Adrenal gland (tissue), 12 donors: ENCODE results near the gene GALK1. TPM values are rescaled to one million over a fixed set of nuclear protein-coding genes. Genes with fewer than 3 reads are reported as not detected.

Experiments used
- DNase-seq, 7 donors: peaks; one replicate each; pipeline ENCODE4 v3.0.0-alpha.2; 2019 to 2020
- H3K27ac ChIP-seq, 5 donors: fragments of 200-600 bp; sonication (generic) in 4 of 5; 1 replicate in 3 of 5; 2 replicates in 2 of 5; pipeline versions ENCODE4 v1.5.1 to v1.8.0; 2016 to 2020; ENCODE audit warnings: mild to moderate bottlenecking in 1 of 5
- H3K27me3 ChIP-seq: fragments of 200-600 bp; 2 replicates; pipeline ENCODE4 v1.8.0; 2021
- H3K36me3 ChIP-seq, 2 donors: fragments of 200-600 bp; replicated peaks in 1 of 2; 1 replicate in 1 of 2; 2 replicates in 1 of 2; pipeline versions ENCODE4 v1.5.1 to v1.8.0; 2018 to 2022
- H3K4me1 ChIP-seq, 2 donors: fragments of 200-600 bp; replicated peaks in 1 of 2; 1 replicate in 1 of 2; 2 replicates in 1 of 2; pipeline versions ENCODE4 v1.5.1 to v1.8.0; 2018 to 2021
- H3K4me3 ChIP-seq, 4 donors: fragments of 200-600 bp; sonication (generic) in 3 of 4; one replicate each; pipeline ENCODE4 v1.5.1; 2016 to 2018
- H3K9me3 ChIP-seq, 3 donors: fragments of 200-600 bp; sonication (generic) in 1 of 3; replicated peaks in 1 of 3; 1 replicate in 2 of 3; 2 replicates in 1 of 3; pipeline versions ENCODE4 v1.5.1 to v1.8.0; 2016 to 2021
- POLR2A ChIP-seq, 2 donors: fragments of 450-650 bp; IDR thresholded peaks; one replicate each; pipeline ENCODE4 v1.6.1; 2017; ENCODE audit warnings: antibody characterized with exemption in 2 of 2, mild to moderate bottlenecking in 2 of 2, moderate library complexity in 1 of 2
- WGBS, 4 donors: extraction: QIAGEN DNeasy Blood & Tissue Kit in 2 of 4; methylation state at CpG; one replicate each; pipeline versions ENCODE4 v1.1.5 to v1.1.7; 2013 to 2017; 5-methylcytosine and 5-hydroxymethylcytosine counted together
- intact Hi-C, 2 donors: fragments of 100-400 bp; cut with DNase I; formaldehyde crosslinking; loops; one replicate each; pipeline versions ENCODE4 v1.14.1 to v1.15.0; 2022 to 2023
- polyA plus RNA-seq, 3 donors: library from polyadenylated mRNA; stranded (reverse); fragments of 200-250 nt in 2 of 3; fragments of 350-450 nt in 1 of 3; fragmentation: Illumina TruSeq in 1 of 3; extraction: RNeasy Lipid Tissue Mini Kit (QIAGEN cat#74804) in 1 of 3; gene quantifications; one replicate each; pipeline ENCODE4 v1.2.3, GENCODE V29; 2013 to 2014
- total RNA-seq, 9 donors: library from RNA; depleted of rRNA in 4 of 9; stranded (reverse); fragments of >200 nt in 4 of 9; fragments of 120-200 nt in 1 of 9; fragmentation: NEBNext Ultra II Directional in 1 of 9; extraction: Animal tissue kit (Norgen Biotek cat#: 25700) in 1 of 9; gene quantifications; one replicate each; pipeline versions ENCODE4 v1.1.0 to v1.2.4, GENCODE V29; 2013 to 2023
- TF ChIP-seq, protein P1 (sequence below), 6 experiments: fragments of 450-650 bp in 4 of 6; fragments of 200-600 bp in 2 of 6; sonication (generic) in 1 of 6; IDR thresholded peaks; 1 replicate in 5 of 6; 2 replicates in 1 of 6; pipeline versions ENCODE4 v1.5.1 to v1.8.0; 2016 to 2021; ENCODE audit warnings: antibody characterized with exemption in 6 of 6, mild to moderate bottlenecking in 2 of 6, moderate library complexity in 1 of 6
- donor health status: healthy with polysubstance abuse.
- donor health status: Bipolar disorder and iron deficiency.
- donor health status: DM: yes; HTN: yes; CAD: no.
- donor health status: DM: no; HTN: no; CAD: no.
- donor health status: DM: no; HTN: no; CAD: no.
- donor health status: DM: yes; HTN: yes; CAD: no.

The GALK1 gene
- total and polyA plus RNA-seq, 12 donors, result 1.4 to 47.3 (median 25.3) TPM

DNA sequence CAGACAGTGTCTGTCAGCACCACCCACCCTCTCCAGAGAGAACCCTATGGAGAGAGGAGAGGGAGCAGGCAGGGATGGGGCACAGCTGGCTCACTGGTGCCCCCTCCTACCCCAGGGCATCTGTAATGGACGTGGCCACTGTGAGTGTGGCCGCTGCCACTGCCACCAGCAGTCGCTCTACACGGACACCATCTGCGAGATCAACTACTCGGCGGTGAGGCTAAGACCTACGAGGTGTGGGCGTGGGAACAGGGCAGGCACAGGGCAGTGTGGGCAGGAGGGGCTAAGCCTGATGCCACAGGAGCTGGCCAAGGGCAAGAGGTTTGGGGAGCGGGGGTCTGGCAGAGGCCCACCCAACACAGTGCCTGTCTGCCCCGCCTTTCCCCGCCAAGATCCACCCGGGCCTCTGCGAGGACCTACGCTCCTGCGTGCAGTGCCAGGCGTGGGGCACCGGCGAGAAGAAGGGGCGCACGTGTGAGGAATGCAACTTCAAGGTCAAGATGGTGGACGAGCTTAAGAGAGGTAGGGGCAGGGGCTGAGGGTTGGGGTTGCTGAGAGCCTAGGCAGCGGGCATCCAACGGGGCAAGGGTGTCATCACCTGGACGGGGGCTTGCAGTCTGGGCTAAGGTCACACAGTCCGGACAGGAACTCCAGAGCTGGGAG lies 28.7 kb downstream of the GALK1 start:
- Histone ChIP-seq H3K9me3 (no peaks in the 10 kb centered on the region), H3K36me3 (no peaks in the 10 kb centered on the region), H3K27ac (no peak overlapping the region), H3K4me1 (no peaks in the 10 kb centered on the region), H3K4me3 (no peak overlapping the region), H3K27me3 (no peaks in the 10 kb centered on the region)
- no peak for TF ChIP-seq POLR2A (IDR thresholded peaks at IDR 0.05)
- TF ChIP-seq, protein P1, sequence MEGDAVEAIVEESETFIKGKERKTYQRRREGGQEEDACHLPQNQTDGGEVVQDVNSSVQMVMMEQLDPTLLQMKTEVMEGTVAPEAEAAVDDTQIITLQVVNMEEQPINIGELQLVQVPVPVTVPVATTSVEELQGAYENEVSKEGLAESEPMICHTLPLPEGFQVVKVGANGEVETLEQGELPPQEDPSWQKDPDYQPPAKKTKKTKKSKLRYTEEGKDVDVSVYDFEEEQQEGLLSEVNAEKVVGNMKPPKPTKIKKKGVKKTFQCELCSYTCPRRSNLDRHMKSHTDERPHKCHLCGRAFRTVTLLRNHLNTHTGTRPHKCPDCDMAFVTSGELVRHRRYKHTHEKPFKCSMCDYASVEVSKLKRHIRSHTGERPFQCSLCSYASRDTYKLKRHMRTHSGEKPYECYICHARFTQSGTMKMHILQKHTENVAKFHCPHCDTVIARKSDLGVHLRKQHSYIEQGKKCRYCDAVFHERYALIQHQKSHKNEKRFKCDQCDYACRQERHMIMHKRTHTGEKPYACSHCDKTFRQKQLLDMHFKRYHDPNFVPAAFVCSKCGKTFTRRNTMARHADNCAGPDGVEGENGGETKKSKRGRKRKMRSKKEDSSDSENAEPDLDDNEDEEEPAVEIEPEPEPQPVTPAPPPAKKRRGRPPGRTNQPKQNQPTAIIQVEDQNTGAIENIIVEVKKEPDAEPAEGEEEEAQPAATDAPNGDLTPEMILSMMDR (IDR thresholded peaks at IDR 0.05), result no peak
- no peak for DNase-seq
- intact Hi-C loops, result loop anchor here in 1 of 2 donors (5.0 kb wide), 1 partner anchor 54 kb away; no protein-coding TSS in a partner anchor
- 77 to 89% (median 84%) methylated on average over 22 to 26 of the region's 26 CpGs for WGBS, 4 donors

DNA sequence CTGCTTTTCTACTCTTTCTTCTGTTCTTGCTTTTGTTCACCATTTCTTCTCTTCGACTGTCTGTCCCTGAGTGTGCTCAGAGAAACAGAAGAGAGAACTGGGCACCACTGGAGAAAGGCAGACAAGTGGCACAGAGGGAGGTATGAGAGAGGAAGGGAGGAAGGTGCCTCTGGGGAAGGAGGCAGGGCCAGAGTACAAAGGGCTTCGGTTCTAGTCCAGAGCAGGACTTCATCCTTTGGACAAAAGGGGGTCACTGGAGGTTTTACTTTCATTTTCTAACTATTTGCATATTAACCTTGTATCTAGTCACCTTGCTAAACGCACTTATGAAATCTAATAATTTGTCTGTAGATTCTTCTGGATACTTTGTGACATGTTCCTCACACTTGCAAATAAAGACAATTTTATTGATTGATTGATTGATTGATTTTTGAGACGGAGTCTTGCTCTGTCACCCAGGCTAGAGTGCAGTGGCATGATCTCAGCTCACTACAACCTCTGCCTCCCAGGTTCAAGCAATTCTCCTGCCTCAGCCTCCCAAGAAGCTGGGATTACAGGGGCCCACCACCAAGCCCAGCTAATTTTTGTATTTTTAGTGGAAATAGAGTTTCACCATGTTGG lies 30.2 kb downstream of the GALK1 start:
- Histone ChIP-seq H3K27ac (no peak overlapping the region), H3K27me3 (no peaks in the 10 kb centered on the region), H3K9me3 (no peaks in the 10 kb centered on the region), H3K4me3 (no peak overlapping the region), H3K36me3 (no peaks in the 10 kb centered on the region), H3K4me1 (no peaks in the 10 kb centered on the region)
- 63 to 76% (median 70%) methylated on average over 4 of the region's 4 CpGs for WGBS, 4 donors
- DNase-seq, result no peak
- TF ChIP-seq POLR2A (IDR thresholded peaks at IDR 0.05), result no peak
- TF ChIP-seq, protein P1 (IDR thresholded peaks at IDR 0.05), result no peak
- intact Hi-C loops, result loop anchor here in 1 of 2 donors (5.0 kb wide), 1 partner anchor 52 kb away; no protein-coding TSS in a partner anchor

DNA sequence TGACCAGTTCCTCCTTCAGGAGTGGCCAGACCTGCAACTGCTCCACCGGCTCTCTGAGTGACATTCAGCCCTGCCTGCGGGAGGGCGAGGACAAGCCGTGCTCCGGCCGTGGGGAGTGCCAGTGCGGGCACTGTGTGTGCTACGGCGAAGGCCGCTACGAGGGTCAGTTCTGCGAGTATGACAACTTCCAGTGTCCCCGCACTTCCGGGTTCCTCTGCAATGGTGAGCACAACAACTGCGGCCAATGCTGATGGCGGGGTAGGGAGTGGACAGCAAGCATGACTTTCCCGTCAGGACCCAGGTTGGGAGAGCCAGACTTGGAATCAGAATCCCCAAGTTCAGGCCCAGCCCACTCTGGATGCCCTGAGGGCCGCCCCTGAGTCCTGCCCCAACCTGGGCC lies 31.5 kb downstream of the GALK1 start:
- Histone ChIP-seq H3K36me3 (no peaks in the 10 kb centered on the region), H3K27me3 (no peaks in the 10 kb centered on the region), H3K9me3 (no peaks in the 10 kb centered on the region), H3K4me3 (no peak overlapping the region), H3K27ac (no peak overlapping the region), H3K4me1 (no peaks in the 10 kb centered on the region)
- intact Hi-C loops, result no loop called here
- TF ChIP-seq, protein P1 (IDR thresholded peaks at IDR 0.05), result no peak
- TF ChIP-seq POLR2A (IDR thresholded peaks at IDR 0.05), result no peak
- 84 to 95% (median 93%) methylated on average over 17 to 18 of the region's 18 CpGs for WGBS, 4 donors
- DNase-seq, result no peak

DNA sequence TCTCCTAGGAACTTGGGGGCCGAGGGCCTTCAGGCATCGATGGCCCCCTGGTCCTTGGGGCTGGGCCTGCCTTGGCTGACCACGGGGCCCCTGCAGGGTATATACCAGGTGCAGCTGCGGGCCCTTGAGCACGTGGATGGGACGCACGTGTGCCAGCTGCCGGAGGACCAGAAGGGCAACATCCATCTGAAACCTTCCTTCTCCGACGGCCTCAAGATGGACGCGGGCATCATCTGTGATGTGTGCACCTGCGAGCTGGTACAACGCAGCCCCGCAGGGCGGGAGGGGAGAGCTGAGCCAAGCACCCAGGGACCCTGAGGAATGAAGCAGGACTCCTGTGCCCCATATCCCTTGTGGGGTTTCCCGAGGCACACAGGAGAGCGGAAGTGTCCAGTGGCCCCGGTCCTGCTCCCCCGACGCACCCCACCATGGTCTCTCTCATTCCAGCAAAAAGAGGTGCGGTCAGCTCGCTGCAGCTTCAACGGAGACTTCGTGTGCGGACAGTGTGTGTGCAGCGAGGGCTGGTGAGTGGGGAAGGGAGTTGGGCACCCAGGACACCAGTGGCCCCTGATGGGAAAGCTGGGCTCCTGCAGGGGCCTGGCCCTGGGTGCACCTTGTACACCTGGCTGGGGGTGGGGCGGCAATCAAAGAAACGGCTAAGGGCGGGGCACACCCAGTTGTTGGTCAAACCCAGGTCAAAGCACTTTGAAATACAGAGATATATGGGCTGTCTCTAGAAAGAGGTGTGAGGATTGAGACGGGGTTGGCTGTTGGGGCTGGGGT lies 33.1 kb downstream of the GALK1 start:
- TF ChIP-seq, protein P1 (IDR thresholded peaks at IDR 0.05), result no peak
- TF ChIP-seq POLR2A (IDR thresholded peaks at IDR 0.05), result no peak
- intact Hi-C loops, result no loop called here
- H3K27ac ChIP-seq, result no peak overlapping the region
- no peaks in the 10 kb centered on the region for H3K9me3 ChIP-seq
- H3K36me3 ChIP-seq, result no peaks in the 10 kb centered on the region
- no peak overlapping the region for H3K4me3 ChIP-seq
- WGBS, 4 donors, result 75 to 86% (median 84%) methylated on average over 12 to 31 of the region's 31 CpGs
- no peaks in the 10 kb centered on the region for H3K4me1 ChIP-seq
- H3K27me3 ChIP-seq, result no peaks in the 10 kb centered on the region
- no peak for DNase-seq
